ENCODE measurements around the gene RHOA. TPM values are rescaled to one million over a fixed set of nuclear protein-coding genes. Genes with fewer than 3 reads are reported as not detected.

The RHOA gene
- total and polyA plus RNA-seq, 2 of the 13 experiments (the other 11 are each of a cell fraction or from before 2014, with no cell fraction given), result 131 to 177 TPM

GRCh38 chr3:49358217-49358883 is 53.4 kb downstream of the RHOA start, which contains the start of gene GPX1 (continued):
- TF ChIP-seq ZNF576 (CRISPR knock-in tag; IDR thresholded peaks at IDR 0.05) (no peak), AKNA (CRISPR knock-in tag; IDR thresholded peaks at IDR 0.05; ENCODE audit: borderline replicate concordance) (no peak), ZNF276 (CRISPR knock-in tag; IDR thresholded peaks at IDR 0.05; ENCODE audit: low read depth) (no peak)
